ENCODE data around the gene TMED9. TPM values are rescaled to one million over a fixed set of nuclear protein-coding genes. Genes with fewer than 3 reads are reported as not detected.

Gene TMED9
- total and polyA plus RNA-seq, 9 of the 15 experiments (the other 6 are each of a cell fraction or from before 2014, with no cell fraction given): 43.7 to 301 (median 90.0) TPM

DNA sequence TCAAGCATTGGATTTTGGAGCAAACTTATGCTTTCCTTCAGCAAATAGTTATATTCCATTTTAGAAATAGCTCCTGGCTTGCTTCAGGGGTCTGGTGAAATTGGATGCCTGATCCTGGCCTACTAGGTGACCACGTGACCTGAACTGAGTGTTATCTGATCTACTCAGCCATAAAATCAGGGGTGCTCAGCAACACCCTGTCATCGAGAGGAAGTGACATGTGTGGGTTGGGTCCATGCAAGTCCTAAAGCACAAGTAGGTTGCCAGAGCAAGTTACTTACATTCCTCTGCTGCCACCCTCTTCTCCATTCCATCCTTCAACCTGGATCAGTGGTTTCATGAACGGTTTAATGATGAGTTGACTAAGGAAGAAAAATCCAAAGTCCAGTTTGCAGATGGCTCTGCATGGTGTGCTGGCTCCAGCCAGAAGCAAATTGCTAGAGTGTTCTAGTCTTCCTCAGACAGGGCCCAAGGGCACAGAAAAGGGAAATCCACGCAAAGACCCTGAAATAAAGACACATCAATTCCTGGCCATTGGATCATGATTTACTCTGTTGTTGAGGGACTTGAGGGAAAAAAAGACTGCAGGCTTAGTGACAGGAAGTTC lies 34.9 kb upstream of the TMED9 start (continued):
- TF ChIP-seq, protein P1, sequence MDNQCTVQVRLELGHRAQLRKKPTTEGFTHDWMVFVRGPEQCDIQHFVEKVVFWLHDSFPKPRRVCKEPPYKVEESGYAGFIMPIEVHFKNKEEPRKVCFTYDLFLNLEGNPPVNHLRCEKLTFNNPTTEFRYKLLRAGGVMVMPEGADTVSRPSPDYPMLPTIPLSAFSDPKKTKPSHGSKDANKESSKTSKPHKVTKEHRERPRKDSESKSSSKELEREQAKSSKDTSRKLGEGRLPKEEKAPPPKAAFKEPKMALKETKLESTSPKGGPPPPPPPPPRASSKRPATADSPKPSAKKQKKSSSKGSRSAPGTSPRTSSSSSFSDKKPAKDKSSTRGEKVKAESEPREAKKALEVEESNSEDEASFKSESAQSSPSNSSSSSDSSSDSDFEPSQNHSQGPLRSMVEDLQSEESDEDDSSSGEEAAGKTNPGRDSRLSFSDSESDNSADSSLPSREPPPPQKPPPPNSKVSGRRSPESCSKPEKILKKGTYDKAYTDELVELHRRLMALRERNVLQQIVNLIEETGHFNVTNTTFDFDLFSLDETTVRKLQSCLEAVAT (IDR thresholded peaks at IDR 0.05): no peak
- no peak for TF ChIP-seq SAFB (IDR thresholded peaks at IDR 0.05; ENCODE audit: borderline replicate concordance, low read depth, low read length)
- no peak for TF ChIP-seq RBM34 (IDR thresholded peaks at IDR 0.05; ENCODE audit: borderline replicate concordance, insufficient read depth, low read length)
- TF ChIP-seq ZNF589 (CRISPR knock-in tag; IDR thresholded peaks at IDR 0.05; ENCODE audit: low read depth): 0 out of 2 replicates have a peak, but pooled peaks have one; percentile 26
- no peak for TF ChIP-seq ZNF316 (IDR thresholded peaks at IDR 0.05)
- TF ChIP-seq PTTG1 (tag; IDR thresholded peaks at IDR 0.05; ENCODE audit: low read depth): no peak
- TF ChIP-seq ZNF12 (CRISPR knock-in tag; IDR thresholded peaks at IDR 0.05): no peak
- no peak for TF ChIP-seq STAT5B (CRISPR knock-in tag; IDR thresholded peaks at IDR 0.05)
- TF ChIP-seq TAF15 (IDR thresholded peaks at IDR 0.05; ENCODE audit: low read depth, low read length): no peak
- no peak for TF ChIP-seq TAF1 (IDR thresholded peaks at IDR 0.05; ENCODE audit: control insufficient read depth, extremely low read depth, insufficient read depth, low read length, severe bottlenecking)
- TF ChIP-seq DPF2 (IDR thresholded peaks at IDR 0.05): peak; percentile 73
- TF ChIP-seq E2F3 (CRISPR knock-in tag; IDR thresholded peaks at IDR 0.05): no peak
- TF ChIP-seq, protein P2, sequence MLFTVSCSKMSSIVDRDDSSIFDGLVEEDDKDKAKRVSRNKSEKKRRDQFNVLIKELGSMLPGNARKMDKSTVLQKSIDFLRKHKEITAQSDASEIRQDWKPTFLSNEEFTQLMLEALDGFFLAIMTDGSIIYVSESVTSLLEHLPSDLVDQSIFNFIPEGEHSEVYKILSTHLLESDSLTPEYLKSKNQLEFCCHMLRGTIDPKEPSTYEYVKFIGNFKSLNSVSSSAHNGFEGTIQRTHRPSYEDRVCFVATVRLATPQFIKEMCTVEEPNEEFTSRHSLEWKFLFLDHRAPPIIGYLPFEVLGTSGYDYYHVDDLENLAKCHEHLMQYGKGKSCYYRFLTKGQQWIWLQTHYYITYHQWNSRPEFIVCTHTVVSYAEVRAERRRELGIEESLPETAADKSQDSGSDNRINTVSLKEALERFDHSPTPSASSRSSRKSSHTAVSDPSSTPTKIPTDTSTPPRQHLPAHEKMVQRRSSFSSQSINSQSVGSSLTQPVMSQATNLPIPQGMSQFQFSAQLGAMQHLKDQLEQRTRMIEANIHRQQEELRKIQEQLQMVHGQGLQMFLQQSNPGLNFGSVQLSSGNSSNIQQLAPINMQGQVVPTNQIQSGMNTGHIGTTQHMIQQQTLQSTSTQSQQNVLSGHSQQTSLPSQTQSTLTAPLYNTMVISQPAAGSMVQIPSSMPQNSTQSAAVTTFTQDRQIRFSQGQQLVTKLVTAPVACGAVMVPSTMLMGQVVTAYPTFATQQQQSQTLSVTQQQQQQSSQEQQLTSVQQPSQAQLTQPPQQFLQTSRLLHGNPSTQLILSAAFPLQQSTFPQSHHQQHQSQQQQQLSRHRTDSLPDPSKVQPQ (CRISPR knock-in tag; IDR thresholded peaks at IDR 0.05; ENCODE audit: borderline replicate concordance): no peak
- TF ChIP-seq, protein P3, sequence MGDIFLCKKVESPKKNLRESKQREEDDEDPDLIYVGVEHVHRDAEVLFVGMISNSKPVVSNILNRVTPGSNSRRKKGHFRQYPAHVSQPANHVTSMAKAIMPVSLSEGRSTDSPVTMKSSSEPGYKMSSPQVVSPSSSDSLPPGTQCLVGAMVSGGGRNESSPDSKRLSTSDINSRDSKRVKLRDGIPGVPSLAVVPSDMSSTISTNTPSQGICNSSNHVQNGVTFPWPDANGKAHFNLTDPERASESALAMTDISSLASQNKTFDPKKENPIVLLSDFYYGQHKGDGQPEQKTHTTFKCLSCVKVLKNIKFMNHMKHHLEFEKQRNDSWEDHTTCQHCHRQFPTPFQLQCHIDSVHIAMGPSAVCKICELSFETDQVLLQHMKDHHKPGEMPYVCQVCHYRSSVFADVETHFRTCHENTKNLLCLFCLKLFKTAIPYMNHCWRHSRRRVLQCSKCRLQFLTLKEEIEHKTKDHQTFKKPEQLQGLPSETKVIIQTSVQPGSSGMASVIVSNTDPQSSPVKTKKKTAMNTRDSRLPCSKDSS (IDR thresholded peaks at IDR 0.05; ENCODE audit: low read depth, partially characterized antibody): no peak
- no peak for TF ChIP-seq FOS (IDR thresholded peaks at IDR 0.05; ENCODE audit: extremely low read depth, insufficient read length)
- TF ChIP-seq, protein P4, sequence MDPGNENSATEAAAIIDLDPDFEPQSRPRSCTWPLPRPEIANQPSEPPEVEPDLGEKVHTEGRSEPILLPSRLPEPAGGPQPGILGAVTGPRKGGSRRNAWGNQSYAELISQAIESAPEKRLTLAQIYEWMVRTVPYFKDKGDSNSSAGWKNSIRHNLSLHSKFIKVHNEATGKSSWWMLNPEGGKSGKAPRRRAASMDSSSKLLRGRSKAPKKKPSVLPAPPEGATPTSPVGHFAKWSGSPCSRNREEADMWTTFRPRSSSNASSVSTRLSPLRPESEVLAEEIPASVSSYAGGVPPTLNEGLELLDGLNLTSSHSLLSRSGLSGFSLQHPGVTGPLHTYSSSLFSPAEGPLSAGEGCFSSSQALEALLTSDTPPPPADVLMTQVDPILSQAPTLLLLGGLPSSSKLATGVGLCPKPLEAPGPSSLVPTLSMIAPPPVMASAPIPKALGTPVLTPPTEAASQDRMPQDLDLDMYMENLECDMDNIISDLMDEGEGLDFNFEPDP (CRISPR knock-in tag; IDR thresholded peaks at IDR 0.05): no peak
- TF ChIP-seq NR1H2 (CRISPR knock-in tag; IDR thresholded peaks at IDR 0.05): no peak
- TF ChIP-seq ZNF551 (CRISPR knock-in tag; IDR thresholded peaks at IDR 0.05): no peak
- TF ChIP-seq, protein P5, sequence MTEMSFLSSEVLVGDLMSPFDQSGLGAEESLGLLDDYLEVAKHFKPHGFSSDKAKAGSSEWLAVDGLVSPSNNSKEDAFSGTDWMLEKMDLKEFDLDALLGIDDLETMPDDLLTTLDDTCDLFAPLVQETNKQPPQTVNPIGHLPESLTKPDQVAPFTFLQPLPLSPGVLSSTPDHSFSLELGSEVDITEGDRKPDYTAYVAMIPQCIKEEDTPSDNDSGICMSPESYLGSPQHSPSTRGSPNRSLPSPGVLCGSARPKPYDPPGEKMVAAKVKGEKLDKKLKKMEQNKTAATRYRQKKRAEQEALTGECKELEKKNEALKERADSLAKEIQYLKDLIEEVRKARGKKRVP (CRISPR knock-in tag; IDR thresholded peaks at IDR 0.05): no peak
- TF ChIP-seq ZNF239 (CRISPR knock-in tag; IDR thresholded peaks at IDR 0.05): no peak
- no peak for TF ChIP-seq ZNF134 (CRISPR knock-in tag; conservative IDR thresholded peaks at IDR 0.05)
- no peak for TF ChIP-seq ZNF561 (CRISPR knock-in tag; conservative IDR thresholded peaks at IDR 0.05)

All from K562 (cell line).